HG03354 (cell line): ENCODE results near the gene KCNJ12.
"Not testable (repeated sequence)": the region's sequence is repeated elsewhere in the genome, so short reads cannot be mapped to it uniquely, and the experiment has no call there.

Source experiments
- ATAC-seq: cut with Tn5 transposase; IDR thresholded peaks from one replicate; pipeline ENCODE4 v1.9.1; 2021; ENCODE audit warnings: mild to moderate bottlenecking; ENCODE audit not compliant: unreplicated experiment, poor library complexity, severe bottlenecking

The KCNJ12 gene

GRCh38 chr17:21378553-21378952 lies 2.4 kb downstream of the KCNJ12 start:
- ATAC-seq: no peak

GRCh38 chr17:21379080-21379711 lies 3.0 kb downstream of the KCNJ12 start:
- no peak for ATAC-seq

GRCh38 chr17:21380659-21381058 lies 4.5 kb downstream of the KCNJ12 start:
- no peak for ATAC-seq

- ATAC-seq: no peak
Measured at GRCh38 chr17:21381076-21381706, 5.0 kb downstream of the KCNJ12 start.

- no peak for ATAC-seq
Measured at GRCh38 chr17:21382560-21383495, 6.7 kb downstream of the KCNJ12 start.

GRCh38 chr17:21385281-21385845 lies 9.2 kb downstream of the KCNJ12 start:
- no peak for ATAC-seq

- ATAC-seq: no peak
Measured at GRCh38 chr17:21387616-21388015, 11.5 kb downstream of the KCNJ12 start.

- no peak for ATAC-seq
Measured at GRCh38 chr17:21388066-21388465, 11.9 kb downstream of the KCNJ12 start.

- ATAC-seq: no peak
Measured at GRCh38 chr17:21388944-21389343, 12.8 kb downstream of the KCNJ12 start.

- ATAC-seq: no peak
Measured at GRCh38 chr17:21389394-21389793, 13.2 kb downstream of the KCNJ12 start.

GRCh38 chr17:21390294-21390693 lies 14.1 kb downstream of the KCNJ12 start:
- ATAC-seq: no peak

GRCh38 chr17:21392266-21392665 lies 16.1 kb downstream of the KCNJ12 start:
- ATAC-seq: no peak

GRCh38 chr17:21394265-21394664 lies 18.1 kb downstream of the KCNJ12 start:
- ATAC-seq: no peak

- ATAC-seq: no peak
Measured at GRCh38 chr17:21395764-21396163, 19.6 kb downstream of the KCNJ12 start.

- no peak for ATAC-seq
Measured at GRCh38 chr17:21396237-21396636, 20.1 kb downstream of the KCNJ12 start.

- no peak for ATAC-seq
Measured at GRCh38 chr17:21397341-21398190, 21.4 kb downstream of the KCNJ12 start.

- ATAC-seq: no peak
Measured at GRCh38 chr17:21399474-21400186, 23.5 kb downstream of the KCNJ12 start.

GRCh38 chr17:21400187-21400569 lies 24.0 kb downstream of the KCNJ12 start:
- ATAC-seq: not testable (repeated sequence)
